A549 (cell line): ENCODE measurements around the gene E2F6. TPM values are rescaled to one million over a fixed set of nuclear protein-coding genes. Genes with fewer than 3 reads are reported as not detected.

Experiments used
- ATAC-seq, 2 experiments: fragments of 200-7000 bp in 1 of 2; fragments of >200 bp in 1 of 2; cut with Nextera tagmentation in 1 of 2; cut with Tn5 transposase in 1 of 2; 3 replicates each; pipeline versions ENCODE4 v1.8.0 to v1.9.1; 2018 to 2020; ENCODE audit warnings: mild to moderate bottlenecking in 1 of 2, moderate library complexity in 1 of 2
- CTCF ChIA-PET: fragments of 300-600 bp; sonication (Branson Sonifier 250); formaldehyde crosslinking; extraction: SDS; loops from one replicate; lab custom pipeline; 2021; ENCODE audit warnings: antibody characterized with exemption, inconsistent platforms; lab: Yijun Ruan, JAX
- POLR2A ChIA-PET: fragments of 350-600 bp; formaldehyde crosslinking; extraction: SDS; loops from one replicate; lab custom pipeline; 2021; ENCODE audit warnings: antibody characterized with exemption, inconsistent platforms; lab: Yijun Ruan, JAX
- DNase-seq, 2 experiments: peaks; one replicate each; pipeline versions ENCODE4 v3.0.0 to v3.0.0-alpha.2; 2011 to 2016; ENCODE audit warnings: low read depth in 1 of 2, low spot score in 1 of 2
- FAIRE-seq: peaks from 2 replicates; lab custom pipeline; 2011; peaks lifted over from hg19 to GRCh38; lab: Jason Lieb, UNC
- H3K27ac ChIP-seq, 2 experiments: fragments of >200 bp; sonication (Bioruptor Twin); formaldehyde crosslinking; 3 replicates each; pipeline ENCODE4 v1.5.1; 2016 to 2017
- H3K4me1 ChIP-seq: fragments of >200 bp; sonication (Bioruptor Twin); formaldehyde crosslinking; 3 replicates; pipeline ENCODE4 v1.6.1; 2016
- H3K4me2 ChIP-seq: fragments of >200 bp; sonication (Bioruptor Twin); formaldehyde crosslinking; 3 replicates; pipeline ENCODE4 v1.6.1; 2016
- H3K4me3 ChIP-seq: fragments of >200 bp; sonication (Bioruptor Twin); formaldehyde crosslinking; 3 replicates; pipeline ENCODE4 v1.5.1; 2016
- H3K9me3 ChIP-seq: fragments of >200 bp; sonication (Bioruptor Twin); formaldehyde crosslinking; 3 replicates; pipeline ENCODE4 v1.6.1; 2016
- BHLHE40 ChIP-seq: IDR thresholded peaks from 2 replicates; pipeline ENCODE4 v1.6.1; 2012; ENCODE audit warnings: low read depth, low read length, inconsistent platforms
- CHD2 ChIP-seq: fragments of 150-350 bp; IDR thresholded peaks from 2 replicates; pipeline ENCODE4 v1.6.1; 2014; ENCODE audit warnings: low read length; ENCODE audit not compliant: partially characterized antibody
- CHD4 ChIP-seq: fragments of 200-600 bp; sonication (generic); IDR thresholded peaks from 2 replicates; pipeline ENCODE4 v1.6.1; 2016; ENCODE audit warnings: antibody characterized with exemption, mild to moderate bottlenecking, borderline replicate concordance
- CTCF ChIP-seq: fragments of >200 bp; sonication (Bioruptor Twin); formaldehyde crosslinking; IDR thresholded peaks from 3 replicates; pipeline ENCODE4 v1.5.1; 2016
- EHF ChIP-seq: fragments of 250-450 bp; sonication (Bioruptor Pico); IDR thresholded peaks from 2 replicates; pipeline ENCODE4 v1.5.0; 2020; ENCODE audit warnings: mild to moderate bottlenecking
- ESRRA ChIP-seq: fragments of 150-350 bp; IDR thresholded peaks from 2 replicates; pipeline ENCODE4 v1.6.1; 2014; ENCODE audit warnings: mild to moderate bottlenecking, low read length, borderline replicate concordance
- FOSB ChIP-seq: fragments of 250-450 bp; sonication (Bioruptor Pico); IDR thresholded peaks from 2 replicates; pipeline ENCODE4 v1.5.0; 2020; ENCODE audit warnings: mild to moderate bottlenecking, moderate library complexity
- FOSL2 ChIP-seq, 2 experiments: fragments of 450-650 bp in 1 of 2; fragments of >200 bp in 1 of 2; sonication (Bioruptor Twin) in 1 of 2; formaldehyde crosslinking; IDR thresholded peaks; 2 replicates each; pipeline versions ENCODE4 v1.5.0 to v1.6.1; 2016 to 2020; ENCODE audit warnings: mild to moderate bottlenecking in 1 of 2, moderate library complexity in 1 of 2
- GATA3 ChIP-seq: IDR thresholded peaks from 2 replicates; pipeline ENCODE4 v1.6.1; 2012; ENCODE audit warnings: borderline replicate concordance
- HDAC2 ChIP-seq: fragments of 200-600 bp; sonication (generic); IDR thresholded peaks from 2 replicates; pipeline ENCODE4 v1.6.1; 2016
- HES2 ChIP-seq: fragments of >200 bp; sonication (Bioruptor Twin); formaldehyde crosslinking; IDR thresholded peaks from 2 replicates; pipeline ENCODE4 v1.6.1; 2016
- HOXA7 ChIP-seq: fragments of 250-450 bp; sonication (Bioruptor Pico); IDR thresholded peaks from 2 replicates; pipeline ENCODE4 v1.5.0; 2020; ENCODE audit warnings: mild to moderate bottlenecking, moderate library complexity
- NFE2L2 ChIP-seq: fragments of 150-350 bp; conservative IDR thresholded peaks from 2 replicates; pipeline ENCODE4 v1.6.1; 2014; ENCODE audit warnings: low read length
- PHF8 ChIP-seq: fragments of 200-600 bp; sonication (generic); IDR thresholded peaks from 2 replicates; pipeline ENCODE4 v1.6.1; 2016; ENCODE audit warnings: low read depth, mild to moderate bottlenecking, antibody characterized with exemption, moderate library complexity, borderline replicate concordance
- POLR2A ChIP-seq: IDR thresholded peaks from 2 replicates; pipeline ENCODE4 v1.6.1; 2012; ENCODE audit warnings: mild to moderate bottlenecking, low read length
- POLR2AphosphoS2 ChIP-seq: conservative IDR thresholded peaks from 2 replicates; pipeline ENCODE4 v1.6.1; 2012; ENCODE audit warnings: low read length, improper control_type of control experiment, inconsistent platforms
- RFX5 ChIP-seq: fragments of 450-650 bp; IDR thresholded peaks from 2 replicates; pipeline ENCODE4 v1.7.1; 2014; ENCODE audit warnings: antibody characterized with exemption, mild to moderate bottlenecking, moderate library complexity
- RNF2 ChIP-seq: fragments of 200-600 bp; sonication (generic); IDR thresholded peaks from 2 replicates; pipeline ENCODE4 v1.6.1; 2016; ENCODE audit warnings: low read depth, mild to moderate bottlenecking, antibody characterized with exemption, moderate library complexity, borderline replicate concordance
- TP53 ChIP-seq: fragments of 250-450 bp; sonication (Bioruptor Pico); IDR thresholded peaks from 2 replicates; pipeline ENCODE4 v1.5.0; 2021; ENCODE audit warnings: mild to moderate bottlenecking, moderate library complexity
- ZFP36 ChIP-seq: fragments of 450-650 bp; IDR thresholded peaks from 2 replicates; pipeline ENCODE4 v1.6.1; 2014; ENCODE audit warnings: borderline replicate concordance; ENCODE audit not compliant: partially characterized antibody
- ZNF302 ChIP-seq: fragments of 250-450 bp; sonication (Bioruptor Pico); IDR thresholded peaks from 2 replicates; pipeline ENCODE4 v1.9.0; 2021; ENCODE audit warnings: inconsistent platforms, mild to moderate bottlenecking, moderate library complexity
- WGBS: methylation state at CpG from one replicate; pipeline ENCODE4 v1.1.6; 2017; ENCODE audit errors: missing lambda C conversion rate; 5-methylcytosine and 5-hydroxymethylcytosine counted together
- polyA plus RNA-seq, 4 experiments: library from polyadenylated mRNA; depleted of rRNA in 3 of 4; stranded (reverse); fragments of >200 nt; fragmentation: RNase III in 1 of 4; extraction: RNeasy Plus Mini Kit Qiagen cat#74134 plus additional on column Dnase treatment in 1 of 4; gene quantifications; 2 replicates in 3 of 4; 3 replicates in 1 of 4; pipeline ENCODE4 v1.2.3, GENCODE V29; 2011 to 2017
- TF ChIP-seq, protein P1 (sequence below): fragments of 150-350 bp; IDR thresholded peaks from 2 replicates; pipeline ENCODE4 v1.6.1; 2014; ENCODE audit warnings: low read depth, mild to moderate bottlenecking, low read length
- TF ChIP-seq, protein P2 (sequence below): IDR thresholded peaks from 2 replicates; pipeline ENCODE4 v1.6.1; 2012; ENCODE audit warnings: low read depth, borderline replicate concordance

The E2F6 gene
- polyA plus RNA-seq, 2 of the 4 experiments (the other 2 are of a cell fraction): 34.3 to 41.7 TPM

GRCh38 chr2:11481789-11482472 lies 16.0 kb upstream of the E2F6 start:
- ATAC-seq: no peak

GRCh38 chr2:11481426-11481788 lies 15.4 kb upstream of the E2F6 start:
- FAIRE-seq: no peak
- Histone ChIP-seq H3K4me2 (no peak overlapping the region), H3K4me3 (no peak overlapping the region), H3K27ac (no peak overlapping the region), H3K4me1 (no peaks in the 10 kb centered on the region), H3K9me3 (no peaks in the 10 kb centered on the region)
- no peak for ATAC-seq
- ChIA-PET CTCF (interaction anchor here (0.9 to 12.4 kb wide), 7 partner anchors 9 to 349 kb away, joined by 3 to 350 read pairs (median 4); a partner anchor contains a TSS), POLR2A (no interaction called here)
- TF ChIP-seq CTCF (no peak), HOXA7 (CRISPR knock-in tag) (no peak), EHF (CRISPR knock-in tag) (no peak), CHD4 (no peak), ZNF302 (no peak), POLR2A (no peak), CHD2 (no peak), BHLHE40 (no peak), NFE2L2 (no peak)
- TF ChIP-seq, protein P1, sequence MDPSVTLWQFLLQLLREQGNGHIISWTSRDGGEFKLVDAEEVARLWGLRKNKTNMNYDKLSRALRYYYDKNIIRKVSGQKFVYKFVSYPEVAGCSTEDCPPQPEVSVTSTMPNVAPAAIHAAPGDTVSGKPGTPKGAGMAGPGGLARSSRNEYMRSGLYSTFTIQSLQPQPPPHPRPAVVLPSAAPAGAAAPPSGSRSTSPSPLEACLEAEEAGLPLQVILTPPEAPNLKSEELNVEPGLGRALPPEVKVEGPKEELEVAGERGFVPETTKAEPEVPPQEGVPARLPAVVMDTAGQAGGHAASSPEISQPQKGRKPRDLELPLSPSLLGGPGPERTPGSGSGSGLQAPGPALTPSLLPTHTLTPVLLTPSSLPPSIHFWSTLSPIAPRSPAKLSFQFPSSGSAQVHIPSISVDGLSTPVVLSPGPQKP: no peak
- WGBS: 86% methylated on average over 6 of the region's 6 CpGs
- DNase-seq: no peak

More at GRCh38 chr2:11481789-11482472, 16.0 kb upstream of the E2F6 start:
- Histone ChIP-seq H3K4me3 (peak overlapping the region; percentile 73; the same call in 2 of the 3 replicates), H3K4me2 (peak overlapping the region; percentile 98), H3K27ac (peak overlapping the region in 1 of 2 experiments; percentile 89; a peak in 4 of 6 replicates), H3K9me3 (no peaks in the 10 kb centered on the region), H3K4me1 (no peaks in the 10 kb centered on the region)
- TF ChIP-seq, protein P2, sequence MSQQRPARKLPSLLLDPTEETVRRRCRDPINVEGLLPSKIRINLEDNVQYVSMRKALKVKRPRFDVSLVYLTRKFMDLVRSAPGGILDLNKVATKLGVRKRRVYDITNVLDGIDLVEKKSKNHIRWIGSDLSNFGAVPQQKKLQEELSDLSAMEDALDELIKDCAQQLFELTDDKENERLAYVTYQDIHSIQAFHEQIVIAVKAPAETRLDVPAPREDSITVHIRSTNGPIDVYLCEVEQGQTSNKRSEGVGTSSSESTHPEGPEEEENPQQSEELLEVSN: no peak
- no peak for TF ChIP-seq ZFP36
- no peak for TF ChIP-seq HOXA7 (CRISPR knock-in tag)
- no peak for TF ChIP-seq POLR2AphosphoS2
- no peak for TF ChIP-seq HES2
- TF ChIP-seq RNF2: no peak
- no peak for TF ChIP-seq TP53
- TF ChIP-seq CHD4: no peak
- no peak for TF ChIP-seq HDAC2
- TF ChIP-seq FOSL2 (IDR thresholded peaks at IDR 0.05): no peak
- no peak for TF ChIP-seq FOSL2 (CRISPR knock-in tag; IDR thresholded peaks at IDR 0.05)
- TF ChIP-seq RFX5: no peak
- no peak for TF ChIP-seq ESRRA
- TF ChIP-seq ZNF302: no peak
- TF ChIP-seq GATA3: no peak
- TF ChIP-seq FOSB (CRISPR knock-in tag): no peak
- TF ChIP-seq NFE2L2: no peak
- TF ChIP-seq PHF8: no peak
- WGBS: 94% methylated on average over 56 of the region's 61 CpGs
- CTCF ChIA-PET: interaction anchor here (0.9 to 12.4 kb wide), 5 partner anchors 8 to 350 kb away, joined by 4 to 350 read pairs (median 8); no protein-coding TSS in a partner anchor
- DNase-seq: no peak
- FAIRE-seq: no peak
- POLR2A ChIA-PET: interaction anchor here (1.9 kb wide), 1 partner anchor 16 kb away, joined by 6 read pairs; the partner anchor contains the start of gene E2F6
